HEK293 (cell line): ENCODE data around the gene HNRNPM.

Experiments used
- GLI4 ChIP-seq: fragments of 450-650 bp; formaldehyde crosslinking; IDR thresholded peaks from 2 replicates; pipeline ENCODE4 v1.5.1; 2016; ENCODE audit warnings: missing biosample characterization, missing genetic modification characterization
- GLIS1 ChIP-seq: fragments of 450-650 bp; formaldehyde crosslinking; IDR thresholded peaks from 2 replicates; pipeline ENCODE4 v1.5.1; 2016; ENCODE audit warnings: missing biosample characterization, missing genetic modification characterization
- HOXD13 ChIP-seq: sonication (generic); formaldehyde crosslinking; IDR thresholded peaks from 2 replicates; pipeline ENCODE4 v1.8.0; 2022; ENCODE audit warnings: missing genetic modification reagents, borderline replicate concordance
- OSR2 ChIP-seq: fragments of 450-650 bp; formaldehyde crosslinking; IDR thresholded peaks from 2 replicates; pipeline ENCODE4 v1.5.1; 2016; ENCODE audit warnings: missing biosample characterization, missing genetic modification characterization
- SCRT1 ChIP-seq: fragments of 450-650 bp; formaldehyde crosslinking; IDR thresholded peaks from 2 replicates; pipeline ENCODE4 v1.5.1; 2016; ENCODE audit warnings: missing biosample characterization, missing genetic modification characterization, borderline replicate concordance
- SETDB1 ChIP-seq: IDR thresholded peaks from one replicate; pipeline ENCODE4 v1.6.1; 2017; ENCODE audit warnings: mild to moderate bottlenecking, low read length, moderate library complexity, mixed read lengths; ENCODE audit not compliant: insufficient read length
- TRIM28 ChIP-seq: IDR thresholded peaks from 2 replicates; pipeline ENCODE4 v1.6.1; 2011; ENCODE audit warnings: low read length, control low read depth, borderline replicate concordance
- ZNF114 ChIP-seq: fragments of 450-650 bp; formaldehyde crosslinking; IDR thresholded peaks from 2 replicates; pipeline ENCODE4 v1.5.0; 2017; ENCODE audit warnings: missing biosample characterization, missing genetic modification characterization
- ZNF157 ChIP-seq: fragments of 450-650 bp; formaldehyde crosslinking; IDR thresholded peaks from 2 replicates; pipeline ENCODE4 v1.5.1; 2016; ENCODE audit warnings: missing biosample characterization, missing genetic modification characterization
- ZNF175 ChIP-seq: fragments of 450-650 bp; formaldehyde crosslinking; IDR thresholded peaks from 2 replicates; pipeline ENCODE4 v1.5.1; 2016; ENCODE audit warnings: missing biosample characterization, missing genetic modification characterization
- ZNF19 ChIP-seq: fragments of 450-650 bp; formaldehyde crosslinking; IDR thresholded peaks from 2 replicates; pipeline ENCODE4; 2016; ENCODE audit warnings: missing biosample characterization, missing genetic modification characterization, low read depth
- ZNF324 ChIP-seq: fragments of 450-650 bp; formaldehyde crosslinking; IDR thresholded peaks from 2 replicates; pipeline ENCODE4 v1.5.1; 2016; ENCODE audit warnings: missing biosample characterization, missing genetic modification characterization
- ZNF335 ChIP-seq: fragments of 450-650 bp; formaldehyde crosslinking; conservative IDR thresholded peaks from 2 replicates; pipeline ENCODE4 v1.5.1; 2016; ENCODE audit warnings: missing biosample characterization, missing genetic modification characterization
- ZNF350 ChIP-seq: fragments of 450-650 bp; formaldehyde crosslinking; IDR thresholded peaks from 2 replicates; pipeline ENCODE4 v1.5.0; 2017; ENCODE audit warnings: missing biosample characterization, mild to moderate bottlenecking, missing genetic modification characterization
- ZNF416 ChIP-seq: fragments of 450-650 bp; formaldehyde crosslinking; IDR thresholded peaks from 2 replicates; pipeline ENCODE4 v1.5.1; 2016; ENCODE audit warnings: missing biosample characterization, missing genetic modification characterization
- ZNF521 ChIP-seq: fragments of 450-650 bp; formaldehyde crosslinking; IDR thresholded peaks from 2 replicates; pipeline ENCODE4 v1.5.1; 2017; ENCODE audit warnings: missing biosample characterization, mild to moderate bottlenecking, missing genetic modification characterization
- ZNF670 ChIP-seq: fragments of 450-650 bp; formaldehyde crosslinking; IDR thresholded peaks from 2 replicates; pipeline ENCODE4 v1.5.1; 2016; ENCODE audit warnings: missing biosample characterization, missing genetic modification characterization, low read depth
- ZNF677 ChIP-seq: fragments of 450-650 bp; IDR thresholded peaks from 2 replicates; pipeline ENCODE4 v1.5.0; 2018; ENCODE audit warnings: missing biosample characterization, mild to moderate bottlenecking, missing genetic modification characterization, moderate library complexity
- ZNF707 ChIP-seq: fragments of 450-650 bp; formaldehyde crosslinking; IDR thresholded peaks from 2 replicates; pipeline ENCODE4 v1.5.1; 2016; ENCODE audit warnings: missing biosample characterization, missing genetic modification characterization
- TF ChIP-seq, protein P1 (sequence below): fragments of 450-650 bp; formaldehyde crosslinking; IDR thresholded peaks from 2 replicates; pipeline ENCODE4 v1.5.1; 2016; ENCODE audit warnings: missing biosample characterization, missing genetic modification characterization
- TF ChIP-seq, protein P2 (sequence below): fragments of 450-650 bp; formaldehyde crosslinking; IDR thresholded peaks from 2 replicates; pipeline ENCODE4 v1.5.1; 2017; ENCODE audit warnings: missing biosample characterization, missing genetic modification characterization
- TF ChIP-seq, protein P3 (sequence below): fragments of 450-650 bp; formaldehyde crosslinking; IDR thresholded peaks from 2 replicates; pipeline ENCODE4 v1.5.1; 2016; ENCODE audit warnings: missing biosample characterization, missing genetic modification characterization, low read depth
- TF ChIP-seq, protein P4 (sequence below): IDR thresholded peaks from 2 replicates; pipeline ENCODE4 v1.6.1; 2011; ENCODE audit warnings: mild to moderate bottlenecking, low read depth, low read length, borderline replicate concordance
- TF ChIP-seq, protein P5 (sequence below): fragments of 450-650 bp; formaldehyde crosslinking; IDR thresholded peaks from 2 replicates; pipeline ENCODE4 v1.5.1; 2016; ENCODE audit warnings: missing biosample characterization, missing genetic modification characterization
- TF ChIP-seq, protein P6 (sequence below): fragments of 450-650 bp; formaldehyde crosslinking; IDR thresholded peaks from 2 replicates; pipeline ENCODE4 v1.5.1; 2016; ENCODE audit warnings: missing biosample characterization, missing genetic modification characterization
- TF ChIP-seq, protein P7 (sequence below): fragments of 450-650 bp; formaldehyde crosslinking; IDR thresholded peaks from 2 replicates; pipeline ENCODE4 v1.5.1; 2016; ENCODE audit warnings: missing biosample characterization, missing genetic modification characterization
- TF ChIP-seq, protein P8 (sequence below): fragments of 450-650 bp; formaldehyde crosslinking; IDR thresholded peaks from 2 replicates; pipeline ENCODE4 v1.5.1; 2017; ENCODE audit warnings: missing biosample characterization, missing genetic modification characterization

HNRNPM gene

DNA sequence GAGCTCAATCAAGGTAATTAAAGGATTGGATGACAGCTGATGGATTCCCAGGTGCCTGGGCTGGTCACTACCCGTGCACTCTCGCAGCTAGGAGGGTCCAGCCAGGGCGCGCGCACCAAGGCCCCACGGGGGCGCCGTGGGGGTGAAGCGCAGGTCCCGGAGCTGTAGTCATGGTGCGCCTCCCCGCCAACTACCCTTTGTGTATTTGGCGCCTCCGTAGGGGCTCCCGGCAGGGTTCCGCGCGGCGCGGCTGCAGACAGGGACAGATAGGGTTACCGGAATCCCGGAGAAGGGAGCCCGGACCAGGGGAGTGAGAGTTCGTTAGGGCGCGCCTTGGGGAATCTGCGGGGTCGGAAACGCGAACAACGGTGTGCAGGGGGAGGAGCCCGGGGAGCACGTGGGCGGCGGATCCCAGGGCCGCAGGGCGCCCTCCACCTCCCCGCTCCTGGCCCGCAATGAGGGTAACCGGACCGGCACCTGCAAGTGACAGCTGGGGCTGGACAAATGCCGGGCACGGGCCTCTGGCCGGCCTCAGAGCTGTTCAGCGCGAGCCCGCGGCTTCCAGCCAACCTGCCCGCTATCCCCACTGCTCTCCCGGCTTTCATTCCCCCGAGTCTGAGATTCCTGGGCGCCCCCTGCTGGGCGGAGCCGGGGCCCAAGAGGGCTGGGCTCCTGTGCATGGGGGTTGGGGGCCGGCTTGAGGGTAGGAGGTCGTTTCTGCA lies 61.1 kb downstream of the HNRNPM start (continued):
- TF ChIP-seq, protein P1, sequence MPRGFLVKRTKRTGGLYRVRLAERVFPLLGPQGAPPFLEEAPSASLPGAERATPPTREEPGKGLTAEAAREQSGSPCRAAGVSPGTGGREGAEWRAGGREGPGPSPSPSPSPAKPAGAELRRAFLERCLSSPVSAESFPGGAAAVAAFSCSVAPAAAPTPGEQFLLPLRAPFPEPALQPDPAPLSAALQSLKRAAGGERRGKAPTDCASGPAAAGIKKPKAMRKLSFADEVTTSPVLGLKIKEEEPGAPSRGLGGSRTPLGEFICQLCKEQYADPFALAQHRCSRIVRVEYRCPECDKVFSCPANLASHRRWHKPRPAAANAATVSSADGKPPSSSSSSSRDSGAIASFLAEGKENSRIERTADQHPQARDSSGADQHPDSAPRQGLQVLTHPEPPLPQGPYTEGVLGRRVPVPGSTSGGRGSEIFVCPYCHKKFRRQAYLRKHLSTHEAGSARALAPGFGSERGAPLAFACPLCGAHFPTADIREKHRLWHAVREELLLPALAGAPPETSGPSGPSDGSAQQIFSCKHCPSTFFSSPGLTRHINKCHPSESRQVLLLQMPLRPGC (tag by site-specific recombination) = no peak; the same call in none of the 2 replicates
- TF ChIP-seq TRIM28 = no peak
- TF ChIP-seq ZNF416 = no peak
- TF ChIP-seq, protein P2, sequence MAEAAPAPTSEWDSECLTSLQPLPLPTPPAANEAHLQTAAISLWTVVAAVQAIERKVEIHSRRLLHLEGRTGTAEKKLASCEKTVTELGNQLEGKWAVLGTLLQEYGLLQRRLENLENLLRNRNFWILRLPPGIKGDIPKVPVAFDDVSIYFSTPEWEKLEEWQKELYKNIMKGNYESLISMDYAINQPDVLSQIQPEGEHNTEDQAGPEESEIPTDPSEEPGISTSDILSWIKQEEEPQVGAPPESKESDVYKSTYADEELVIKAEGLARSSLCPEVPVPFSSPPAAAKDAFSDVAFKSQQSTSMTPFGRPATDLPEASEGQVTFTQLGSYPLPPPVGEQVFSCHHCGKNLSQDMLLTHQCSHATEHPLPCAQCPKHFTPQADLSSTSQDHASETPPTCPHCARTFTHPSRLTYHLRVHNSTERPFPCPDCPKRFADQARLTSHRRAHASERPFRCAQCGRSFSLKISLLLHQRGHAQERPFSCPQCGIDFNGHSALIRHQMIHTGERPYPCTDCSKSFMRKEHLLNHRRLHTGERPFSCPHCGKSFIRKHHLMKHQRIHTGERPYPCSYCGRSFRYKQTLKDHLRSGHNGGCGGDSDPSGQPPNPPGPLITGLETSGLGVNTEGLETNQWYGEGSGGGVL = peak; percentile 44; the same call in 1 of the 2 replicates
- TF ChIP-seq GLIS1 (tag by site-specific recombination) = peak; percentile 99
- TF ChIP-seq, protein P3, sequence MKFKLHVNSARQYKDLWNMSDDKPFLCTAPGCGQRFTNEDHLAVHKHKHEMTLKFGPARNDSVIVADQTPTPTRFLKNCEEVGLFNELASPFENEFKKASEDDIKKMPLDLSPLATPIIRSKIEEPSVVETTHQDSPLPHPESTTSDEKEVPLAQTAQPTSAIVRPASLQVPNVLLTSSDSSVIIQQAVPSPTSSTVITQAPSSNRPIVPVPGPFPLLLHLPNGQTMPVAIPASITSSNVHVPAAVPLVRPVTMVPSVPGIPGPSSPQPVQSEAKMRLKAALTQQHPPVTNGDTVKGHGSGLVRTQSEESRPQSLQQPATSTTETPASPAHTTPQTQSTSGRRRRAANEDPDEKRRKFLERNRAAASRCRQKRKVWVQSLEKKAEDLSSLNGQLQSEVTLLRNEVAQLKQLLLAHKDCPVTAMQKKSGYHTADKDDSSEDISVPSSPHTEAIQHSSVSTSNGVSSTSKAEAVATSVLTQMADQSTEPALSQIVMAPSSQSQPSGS (tag by site-specific recombination) = no peak
- no peak for TF ChIP-seq ZNF670 (tag by site-specific recombination)
- no peak for TF ChIP-seq ZNF521 (tag by site-specific recombination)
- no peak for TF ChIP-seq GLI4 (tag by site-specific recombination)
- peak; percentile 93 for TF ChIP-seq ZNF335 (tag by site-specific recombination)
- no peak for TF ChIP-seq ZNF175 (tag by site-specific recombination)
- TF ChIP-seq ZNF677 (tag by site-specific recombination) = no peak
- TF ChIP-seq, protein P4, sequence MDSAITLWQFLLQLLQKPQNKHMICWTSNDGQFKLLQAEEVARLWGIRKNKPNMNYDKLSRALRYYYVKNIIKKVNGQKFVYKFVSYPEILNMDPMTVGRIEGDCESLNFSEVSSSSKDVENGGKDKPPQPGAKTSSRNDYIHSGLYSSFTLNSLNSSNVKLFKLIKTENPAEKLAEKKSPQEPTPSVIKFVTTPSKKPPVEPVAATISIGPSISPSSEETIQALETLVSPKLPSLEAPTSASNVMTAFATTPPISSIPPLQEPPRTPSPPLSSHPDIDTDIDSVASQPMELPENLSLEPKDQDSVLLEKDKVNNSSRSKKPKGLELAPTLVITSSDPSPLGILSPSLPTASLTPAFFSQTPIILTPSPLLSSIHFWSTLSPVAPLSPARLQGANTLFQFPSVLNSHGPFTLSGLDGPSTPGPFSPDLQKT = no peak
- no peak for TF ChIP-seq SCRT1 (tag by site-specific recombination)
- TF ChIP-seq ZNF157 (tag by site-specific recombination) = no peak
- TF ChIP-seq, protein P5, sequence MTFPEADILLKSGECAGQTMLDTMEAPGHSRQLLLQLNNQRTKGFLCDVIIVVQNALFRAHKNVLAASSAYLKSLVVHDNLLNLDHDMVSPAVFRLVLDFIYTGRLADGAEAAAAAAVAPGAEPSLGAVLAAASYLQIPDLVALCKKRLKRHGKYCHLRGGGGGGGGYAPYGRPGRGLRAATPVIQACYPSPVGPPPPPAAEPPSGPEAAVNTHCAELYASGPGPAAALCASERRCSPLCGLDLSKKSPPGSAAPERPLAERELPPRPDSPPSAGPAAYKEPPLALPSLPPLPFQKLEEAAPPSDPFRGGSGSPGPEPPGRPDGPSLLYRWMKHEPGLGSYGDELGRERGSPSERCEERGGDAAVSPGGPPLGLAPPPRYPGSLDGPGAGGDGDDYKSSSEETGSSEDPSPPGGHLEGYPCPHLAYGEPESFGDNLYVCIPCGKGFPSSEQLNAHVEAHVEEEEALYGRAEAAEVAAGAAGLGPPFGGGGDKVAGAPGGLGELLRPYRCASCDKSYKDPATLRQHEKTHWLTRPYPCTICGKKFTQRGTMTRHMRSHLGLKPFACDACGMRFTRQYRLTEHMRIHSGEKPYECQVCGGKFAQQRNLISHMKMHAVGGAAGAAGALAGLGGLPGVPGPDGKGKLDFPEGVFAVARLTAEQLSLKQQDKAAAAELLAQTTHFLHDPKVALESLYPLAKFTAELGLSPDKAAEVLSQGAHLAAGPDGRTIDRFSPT = peak; percentile 22; the same call in 1 of the 2 replicates
- TF ChIP-seq ZNF114 (tag by site-specific recombination) = no peak
- TF ChIP-seq SETDB1 = no peak
- no peak for TF ChIP-seq ZNF350 (tag by site-specific recombination)
- TF ChIP-seq, protein P6, sequence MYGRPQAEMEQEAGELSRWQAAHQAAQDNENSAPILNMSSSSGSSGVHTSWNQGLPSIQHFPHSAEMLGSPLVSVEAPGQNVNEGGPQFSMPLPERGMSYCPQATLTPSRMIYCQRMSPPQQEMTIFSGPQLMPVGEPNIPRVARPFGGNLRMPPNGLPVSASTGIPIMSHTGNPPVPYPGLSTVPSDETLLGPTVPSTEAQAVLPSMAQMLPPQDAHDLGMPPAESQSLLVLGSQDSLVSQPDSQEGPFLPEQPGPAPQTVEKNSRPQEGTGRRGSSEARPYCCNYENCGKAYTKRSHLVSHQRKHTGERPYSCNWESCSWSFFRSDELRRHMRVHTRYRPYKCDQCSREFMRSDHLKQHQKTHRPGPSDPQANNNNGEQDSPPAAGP (tag by site-specific recombination) = no peak
- TF ChIP-seq HOXD13 = no peak
- TF ChIP-seq ZNF707 (tag by site-specific recombination) = no peak
- TF ChIP-seq, protein P7, sequence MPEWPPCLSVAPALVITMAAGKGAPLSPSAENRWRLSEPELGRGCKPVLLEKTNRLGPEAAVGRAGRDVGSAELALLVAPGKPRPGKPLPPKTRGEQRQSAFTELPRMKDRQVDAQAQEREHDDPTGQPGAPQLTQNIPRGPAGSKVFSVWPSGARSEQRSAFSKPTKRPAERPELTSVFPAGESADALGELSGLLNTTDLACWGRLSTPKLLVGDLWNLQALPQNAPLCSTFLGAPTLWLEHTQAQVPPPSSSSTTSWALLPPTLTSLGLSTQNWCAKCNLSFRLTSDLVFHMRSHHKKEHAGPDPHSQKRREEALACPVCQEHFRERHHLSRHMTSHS = no peak
- no peak for TF ChIP-seq ZNF19 (tag by site-specific recombination)
- TF ChIP-seq, protein P8, sequence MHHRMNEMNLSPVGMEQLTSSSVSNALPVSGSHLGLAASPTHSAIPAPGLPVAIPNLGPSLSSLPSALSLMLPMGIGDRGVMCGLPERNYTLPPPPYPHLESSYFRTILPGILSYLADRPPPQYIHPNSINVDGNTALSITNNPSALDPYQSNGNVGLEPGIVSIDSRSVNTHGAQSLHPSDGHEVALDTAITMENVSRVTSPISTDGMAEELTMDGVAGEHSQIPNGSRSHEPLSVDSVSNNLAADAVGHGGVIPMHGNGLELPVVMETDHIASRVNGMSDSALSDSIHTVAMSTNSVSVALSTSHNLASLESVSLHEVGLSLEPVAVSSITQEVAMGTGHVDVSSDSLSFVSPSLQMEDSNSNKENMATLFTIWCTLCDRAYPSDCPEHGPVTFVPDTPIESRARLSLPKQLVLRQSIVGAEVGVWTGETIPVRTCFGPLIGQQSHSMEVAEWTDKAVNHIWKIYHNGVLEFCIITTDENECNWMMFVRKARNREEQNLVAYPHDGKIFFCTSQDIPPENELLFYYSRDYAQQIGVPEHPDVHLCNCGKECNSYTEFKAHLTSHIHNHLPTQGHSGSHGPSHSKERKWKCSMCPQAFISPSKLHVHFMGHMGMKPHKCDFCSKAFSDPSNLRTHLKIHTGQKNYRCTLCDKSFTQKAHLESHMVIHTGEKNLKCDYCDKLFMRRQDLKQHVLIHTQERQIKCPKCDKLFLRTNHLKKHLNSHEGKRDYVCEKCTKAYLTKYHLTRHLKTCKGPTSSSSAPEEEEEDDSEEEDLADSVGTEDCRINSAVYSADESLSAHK (tag by site-specific recombination) = 0 out of 2 replicates have a peak, but pooled peaks have one; percentile 19
- TF ChIP-seq ZNF324 = peak; percentile 75; the same call in 1 of the 2 replicates
- no peak for TF ChIP-seq OSR2 (tag by site-specific recombination)
